GM10248 (cell line): ENCODE results near the gene LIN7B.

Experiments
- CTCF ChIA-PET: fragments of 300-600 bp; sonication (Branson Sonifier 250); formaldehyde crosslinking; extraction: SDS; loops from one replicate; lab custom pipeline; 2021; ENCODE audit warnings: antibody characterized with exemption; lab: Yijun Ruan, JAX
- POLR2A ChIA-PET: fragments of 350-650 bp; sonication (Branson Sonifier 250); formaldehyde crosslinking; extraction: SDS; loops from one replicate; lab custom pipeline; 2020; ENCODE audit warnings: antibody characterized with exemption; lab: Yijun Ruan, JAX
- DNase-seq: peaks from one replicate; pipeline ENCODE4 v3.0.0; 2012; ENCODE audit errors: extremely low spot score
- TF ChIP-seq, protein P1 (sequence below): IDR thresholded peaks from 2 replicates; pipeline ENCODE4 v1.5.1; 2012; ENCODE audit warnings: mild to moderate bottlenecking, low read depth; ENCODE audit errors: extremely low read depth, missing control alignments, control extremely low read depth

Gene LIN7B

GRCh38 chr19:49148784-49149651 is 34.8 kb downstream of the LIN7B start:
- peak; percentile 86 for DNase-seq
- TF ChIP-seq, protein P1, sequence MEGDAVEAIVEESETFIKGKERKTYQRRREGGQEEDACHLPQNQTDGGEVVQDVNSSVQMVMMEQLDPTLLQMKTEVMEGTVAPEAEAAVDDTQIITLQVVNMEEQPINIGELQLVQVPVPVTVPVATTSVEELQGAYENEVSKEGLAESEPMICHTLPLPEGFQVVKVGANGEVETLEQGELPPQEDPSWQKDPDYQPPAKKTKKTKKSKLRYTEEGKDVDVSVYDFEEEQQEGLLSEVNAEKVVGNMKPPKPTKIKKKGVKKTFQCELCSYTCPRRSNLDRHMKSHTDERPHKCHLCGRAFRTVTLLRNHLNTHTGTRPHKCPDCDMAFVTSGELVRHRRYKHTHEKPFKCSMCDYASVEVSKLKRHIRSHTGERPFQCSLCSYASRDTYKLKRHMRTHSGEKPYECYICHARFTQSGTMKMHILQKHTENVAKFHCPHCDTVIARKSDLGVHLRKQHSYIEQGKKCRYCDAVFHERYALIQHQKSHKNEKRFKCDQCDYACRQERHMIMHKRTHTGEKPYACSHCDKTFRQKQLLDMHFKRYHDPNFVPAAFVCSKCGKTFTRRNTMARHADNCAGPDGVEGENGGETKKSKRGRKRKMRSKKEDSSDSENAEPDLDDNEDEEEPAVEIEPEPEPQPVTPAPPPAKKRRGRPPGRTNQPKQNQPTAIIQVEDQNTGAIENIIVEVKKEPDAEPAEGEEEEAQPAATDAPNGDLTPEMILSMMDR, result no peak
- ChIA-PET CTCF (interaction anchor here (1.0 to 4.3 kb wide), 8 partner anchors 11 to 76 kb away, joined by 3 to 30 read pairs (median 4); partner anchors contain the start of gene LIN7B), POLR2A (no interaction called here)

DNA sequence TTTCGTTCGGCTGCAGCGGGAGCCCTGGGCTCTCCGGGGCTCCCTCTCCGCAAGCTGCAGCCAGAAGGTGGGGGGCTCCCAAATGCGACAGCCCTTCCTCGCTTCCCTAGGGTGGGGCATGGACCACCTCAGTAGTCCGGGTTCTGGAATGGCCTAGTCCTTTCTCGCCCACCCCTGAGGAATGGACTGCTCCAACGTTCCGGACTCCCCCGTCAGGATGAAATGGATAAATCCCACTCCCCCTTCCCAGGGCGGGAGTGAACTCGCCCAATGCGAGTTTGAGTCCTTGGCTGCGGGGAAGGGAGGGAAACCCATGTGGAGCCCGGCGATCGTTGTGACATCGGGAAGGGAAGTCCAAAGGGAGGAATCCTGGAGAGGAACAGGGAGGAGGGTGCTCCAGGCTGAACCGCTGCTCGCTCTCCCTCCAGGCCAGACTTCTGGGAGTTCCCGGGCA is 35.5 kb downstream of the LIN7B start:
- no peak for DNase-seq
- ChIA-PET POLR2A (no interaction called here), CTCF (interaction anchor here (1.0 to 1.6 kb wide), 6 partner anchors 19 to 156 kb away, joined by 3 to 5 read pairs (median 4); partner anchors contain the start of genes GYS1, LIN7B and RUVBL2)
- TF ChIP-seq, protein P1, result no peak

DNA sequence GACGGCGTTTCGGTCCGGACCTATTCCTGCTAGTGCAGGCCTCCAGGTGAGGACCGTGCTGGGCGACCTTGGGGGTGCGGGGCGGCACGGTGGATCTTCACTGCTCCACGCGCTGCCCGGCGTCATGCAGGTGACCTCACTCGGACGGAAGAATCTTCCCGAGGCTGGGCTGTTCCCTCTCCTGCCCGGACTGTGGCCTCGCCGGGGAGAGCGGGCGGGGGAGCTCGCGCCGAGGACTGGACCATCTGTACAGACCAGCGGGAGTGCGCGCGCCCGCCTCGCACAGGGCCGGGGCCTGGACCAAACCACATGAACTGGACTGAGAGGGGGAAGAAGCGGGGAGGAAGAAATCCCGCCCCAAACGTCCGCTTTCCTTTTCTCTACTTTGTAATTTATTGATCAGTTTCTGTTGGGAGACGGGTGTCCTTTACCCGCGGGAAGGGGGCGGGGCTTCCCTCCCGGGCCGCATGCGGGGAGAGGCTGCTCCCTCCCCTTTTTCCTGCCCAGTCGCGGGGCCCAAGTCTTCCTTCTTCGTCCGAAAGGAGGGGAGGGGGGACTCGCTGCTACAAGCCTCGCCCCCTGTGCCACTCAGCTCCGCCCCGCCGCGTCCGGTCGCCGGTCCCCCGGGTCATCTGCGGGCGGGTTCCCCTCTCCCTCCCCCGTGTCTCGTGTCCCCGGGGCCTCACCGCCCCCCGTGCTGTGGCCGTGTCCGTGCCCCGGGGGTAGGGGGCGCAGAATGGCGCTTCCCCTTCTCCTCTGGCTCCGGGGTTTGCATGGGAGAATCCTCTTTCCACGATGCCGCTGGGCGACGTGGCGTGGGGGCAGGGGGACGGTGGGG is 36.2 kb downstream of the LIN7B start:
- TF ChIP-seq, protein P1, result no peak
- peak; percentile 72 for DNase-seq
- ChIA-PET CTCF (interaction anchor here (0.9 to 1.4 kb wide), 4 partner anchors 37 to 157 kb away, joined by 3 to 4 read pairs (median 4); partner anchors contain the start of genes GYS1, LIN7B and RUVBL2), POLR2A (interaction anchor here (0.6 kb wide), 1 partner anchor 198 kb away, joined by 5 read pairs; no protein-coding TSS in a partner anchor)

GRCh38 chr19:49150944-49151243 is 36.7 kb downstream of the LIN7B start:
- CTCF ChIA-PET, result interaction anchor here (0.7 to 1.4 kb wide), 3 partner anchors 37 to 58 kb away, joined by 3 to 4 read pairs (median 3); partner anchors contain the start of gene LIN7B
- POLR2A ChIA-PET, result interaction anchor here (0.6 kb wide), 1 partner anchor 197 kb away, joined by 5 read pairs; no protein-coding TSS in a partner anchor
- DNase-seq, result no peak
- TF ChIP-seq, protein P1, result no peak

DNA sequence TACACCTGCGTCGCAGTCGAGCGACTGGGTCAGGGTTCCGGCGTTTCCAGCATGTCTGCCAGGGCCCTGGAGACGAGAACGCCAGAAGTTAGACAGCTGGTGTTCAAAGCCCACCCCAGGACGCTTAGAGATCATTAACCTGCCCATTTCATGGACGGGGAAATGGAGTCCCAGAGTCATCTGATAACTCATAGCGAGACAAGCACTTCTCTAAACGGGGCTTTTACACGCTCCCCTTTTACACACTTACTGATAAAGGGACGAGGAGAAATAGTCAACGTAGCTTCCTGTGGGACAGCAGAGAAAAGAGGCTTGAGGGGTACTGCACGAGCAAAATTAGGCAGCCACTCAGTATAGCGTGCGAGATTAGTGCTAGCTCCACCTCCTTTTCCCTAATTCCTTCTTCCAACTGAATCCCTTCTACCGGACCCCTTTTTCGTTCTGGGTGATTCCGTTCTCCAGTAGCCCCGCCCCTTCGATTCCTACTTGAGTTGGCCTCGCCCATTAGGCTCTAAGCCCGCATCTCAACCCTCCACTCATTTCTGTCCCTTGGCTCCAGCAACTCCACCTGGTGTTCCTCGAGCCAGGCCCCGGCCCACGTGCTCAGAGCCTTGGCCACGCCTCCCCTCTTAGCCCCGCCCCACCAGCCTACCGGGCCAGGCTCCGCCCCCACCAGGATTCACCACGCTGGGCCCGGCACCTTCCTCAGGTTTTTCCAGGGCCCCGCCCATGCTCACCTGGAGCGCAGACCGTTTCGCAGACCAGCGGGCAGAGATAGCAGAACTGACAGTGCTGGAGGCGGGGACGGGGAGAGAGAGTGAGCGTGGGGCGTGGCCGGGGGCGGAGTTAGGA is 37.3 kb downstream of the LIN7B start:
- CTCF ChIA-PET, result interaction anchor here (0.7 to 1.4 kb wide), 4 partner anchors 38 to 57 kb away, joined by 3 to 5 read pairs (median 4); partner anchors contain the start of gene LIN7B
- DNase-seq, result no peak
- TF ChIP-seq, protein P1, result no peak
- POLR2A ChIA-PET, result no interaction called here
